HUDEP-2 (cell line): ENCODE data around the gene BEND6.
"Not testable (repeated sequence)": the region's sequence is repeated elsewhere in the genome, so short reads cannot be mapped to it uniquely, and the experiment has no call there.

ENCODE experiments used
- DNase-seq, 76 experiments: peaks; one replicate each; lab custom pipeline; 2025; ENCODE audit not compliant: unreplicated experiment in 76 of 76; lab: John Stamatoyannopoulos, UW

Gene BEND6

DNA sequence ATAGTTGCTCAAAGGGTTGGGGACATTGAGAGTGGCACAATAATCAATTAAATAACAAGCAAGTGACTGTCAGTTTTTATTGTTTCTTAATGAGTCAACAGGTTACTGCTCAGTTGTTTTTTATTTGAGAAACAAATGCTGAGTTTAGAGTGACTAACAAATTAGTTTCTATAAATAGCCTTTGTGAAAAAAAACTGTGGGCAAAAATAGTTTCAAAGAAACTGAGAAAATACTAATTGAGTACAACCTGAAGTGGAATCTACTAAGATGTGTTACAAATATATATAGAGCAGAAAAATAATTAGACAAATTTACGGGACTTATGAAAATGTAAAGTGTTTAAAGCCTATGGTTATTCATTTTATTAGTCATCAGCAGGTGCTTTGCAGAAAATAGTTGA is 22.3 kb downstream of the BEND6 start:
- no peak for DNase-seq

DNA sequence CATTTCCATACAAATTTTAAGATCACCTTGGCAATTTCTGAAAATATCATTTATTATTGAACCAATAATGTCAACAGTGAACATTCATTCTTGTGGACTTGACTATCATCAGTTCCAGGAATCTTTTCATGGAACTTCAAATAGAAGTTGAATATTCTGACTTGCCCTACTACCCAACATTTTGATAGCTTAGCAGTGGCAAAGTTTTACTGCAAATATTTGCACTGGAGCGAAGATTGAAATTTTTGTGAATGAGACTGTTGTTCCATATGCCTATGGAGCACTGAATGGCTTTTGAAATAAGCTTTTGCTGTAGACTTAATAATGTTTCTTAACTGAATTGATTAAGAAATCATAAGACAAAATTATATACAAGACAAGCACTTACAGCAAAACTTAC is 23.6 kb downstream of the BEND6 start:
- no peak for DNase-seq

DNA sequence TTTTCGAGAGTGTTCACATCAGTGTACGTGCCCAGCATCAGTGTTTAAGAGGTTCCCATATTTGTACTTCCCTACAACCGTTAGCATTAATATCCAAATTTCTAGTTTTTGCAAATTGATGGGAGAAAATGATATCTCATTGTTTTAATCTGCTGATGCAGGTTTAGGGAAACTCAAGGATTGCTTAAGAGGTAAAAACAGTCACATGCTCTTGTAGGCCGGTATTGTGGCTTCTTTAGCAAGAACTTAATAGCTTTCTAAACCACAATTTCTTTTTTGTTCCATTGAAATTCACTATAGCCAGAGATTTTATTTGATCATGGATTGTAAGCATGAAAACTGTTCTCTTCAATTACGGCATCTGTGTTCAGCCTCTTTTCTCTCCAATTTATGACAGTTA is 29.5 kb downstream of the BEND6 start:
- DNase-seq, result no peak

DNA sequence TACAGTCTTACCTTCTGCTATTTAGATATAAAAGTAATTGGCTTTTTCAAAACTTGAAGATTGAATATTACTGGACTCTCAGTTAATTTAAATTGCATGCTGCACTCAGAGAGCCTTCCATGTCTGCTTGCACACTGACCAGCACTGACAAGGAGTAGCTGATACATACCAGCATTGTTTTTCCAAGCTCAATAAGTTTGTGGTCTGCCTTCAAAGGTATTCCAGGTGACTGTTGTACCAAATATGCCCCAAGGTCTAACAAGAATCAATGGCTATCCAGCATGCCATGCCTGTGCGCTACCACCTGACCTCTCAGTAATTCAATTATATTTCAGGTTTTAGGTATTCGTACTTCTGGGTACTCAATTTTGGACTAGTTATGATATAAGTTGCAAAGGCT is 30.0 kb downstream of the BEND6 start:
- no peak for DNase-seq

DNA sequence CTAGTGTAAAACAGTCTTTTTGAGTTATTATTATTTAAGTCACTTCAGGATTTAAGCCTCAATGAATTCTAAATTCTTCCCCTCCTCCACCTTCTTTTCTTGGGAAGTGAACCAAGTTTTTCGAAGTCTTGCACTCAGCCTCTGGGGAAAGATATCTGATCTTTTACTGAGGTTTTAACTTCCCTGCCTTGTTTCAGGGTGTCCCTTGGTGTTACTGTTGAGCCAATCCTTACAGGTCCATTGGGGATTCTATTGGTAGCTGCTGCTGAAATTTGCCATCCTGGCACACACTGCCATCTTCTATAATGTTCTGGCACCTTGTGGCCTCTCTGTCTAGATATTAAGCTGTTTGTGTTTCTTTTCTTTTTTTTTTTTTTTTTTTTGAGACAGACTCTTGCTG is 31.7 kb downstream of the BEND6 start:
- no peak for DNase-seq

DNA sequence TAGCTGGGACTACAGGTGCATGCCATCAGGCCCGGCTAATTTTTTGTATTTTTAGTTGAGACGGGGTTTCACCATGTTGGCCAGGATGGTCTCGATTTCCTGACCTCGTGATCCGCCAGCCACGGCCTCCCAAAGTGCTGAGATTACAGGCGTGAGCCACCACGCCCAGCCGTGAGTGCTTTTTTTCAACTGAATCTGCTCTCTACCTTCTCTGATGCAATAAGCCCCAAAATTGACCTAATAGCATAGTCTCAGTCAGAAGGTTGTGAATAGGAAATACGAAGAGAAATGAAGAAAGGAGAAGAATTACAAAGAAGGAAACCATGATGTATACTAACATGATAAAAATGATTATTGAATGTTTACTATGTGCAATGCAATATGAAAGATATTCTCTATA is 33.2 kb downstream of the BEND6 start:
- DNase-seq, result no peak

DNA sequence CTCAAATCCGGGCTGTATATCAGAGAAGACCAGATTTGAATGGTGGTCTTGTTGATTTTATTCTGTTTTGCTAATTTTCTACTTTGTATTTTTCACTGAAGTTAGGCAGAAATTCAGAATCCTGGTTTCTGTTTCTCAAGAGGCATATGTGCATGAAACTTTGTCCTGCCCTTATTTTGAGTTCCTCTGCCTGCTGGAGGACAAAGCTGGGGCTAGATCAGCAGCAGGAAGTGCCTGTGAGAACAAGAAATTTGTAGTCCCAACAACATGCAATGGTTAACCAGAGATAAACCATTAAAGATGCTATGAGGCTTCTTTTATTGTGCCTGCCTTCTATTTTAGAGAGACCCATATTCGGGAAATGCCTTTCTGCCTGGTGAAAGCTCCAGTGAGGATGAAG is 37.1 kb downstream of the BEND6 start:
- no peak for DNase-seq

DNA sequence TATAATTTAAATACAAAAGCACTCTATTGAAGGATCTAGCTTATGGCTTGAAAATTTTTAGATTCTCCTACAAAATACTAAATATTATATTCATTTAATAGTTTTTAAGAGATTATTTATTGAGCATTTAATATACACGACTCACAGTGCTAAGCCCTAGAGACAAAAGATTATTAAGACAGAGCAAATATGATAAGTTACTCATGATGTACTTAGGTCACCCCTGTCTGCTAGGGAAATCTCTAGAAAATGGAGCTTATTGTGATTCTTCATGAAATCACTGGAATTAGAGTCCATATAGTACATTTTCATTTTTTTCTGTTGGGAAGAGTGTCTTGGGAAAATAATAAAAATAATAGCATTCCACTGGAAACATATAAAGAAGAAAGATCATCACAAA is 37.8 kb downstream of the BEND6 start:
- DNase-seq, result no peak

DNA sequence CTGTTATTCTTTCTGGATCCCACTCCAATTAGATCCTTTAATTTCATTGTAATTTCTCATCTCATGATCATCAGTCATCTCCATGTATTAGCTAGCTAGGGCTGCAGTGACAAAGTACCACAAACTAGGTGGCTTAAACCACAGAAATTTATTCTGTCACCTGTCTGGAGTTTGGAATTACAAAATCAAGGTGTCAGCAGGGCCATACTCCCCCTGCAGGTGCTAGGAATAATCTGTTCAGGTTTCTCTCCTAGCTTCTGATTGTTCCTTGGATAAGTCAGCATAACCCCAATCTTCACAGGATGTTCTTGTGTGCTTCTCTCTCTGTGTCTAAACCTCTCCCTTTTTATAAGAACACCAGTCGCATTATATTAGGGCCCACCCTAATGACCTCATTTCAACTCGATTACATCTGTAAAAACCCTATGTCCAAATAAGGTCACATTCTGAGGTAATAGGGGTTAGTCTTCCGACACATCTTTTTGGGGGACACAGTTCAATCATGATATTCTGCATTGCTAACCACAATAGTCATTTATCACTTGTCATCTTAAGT is 40.5 kb downstream of the BEND6 start:
- DNase-seq, result no peak

DNA sequence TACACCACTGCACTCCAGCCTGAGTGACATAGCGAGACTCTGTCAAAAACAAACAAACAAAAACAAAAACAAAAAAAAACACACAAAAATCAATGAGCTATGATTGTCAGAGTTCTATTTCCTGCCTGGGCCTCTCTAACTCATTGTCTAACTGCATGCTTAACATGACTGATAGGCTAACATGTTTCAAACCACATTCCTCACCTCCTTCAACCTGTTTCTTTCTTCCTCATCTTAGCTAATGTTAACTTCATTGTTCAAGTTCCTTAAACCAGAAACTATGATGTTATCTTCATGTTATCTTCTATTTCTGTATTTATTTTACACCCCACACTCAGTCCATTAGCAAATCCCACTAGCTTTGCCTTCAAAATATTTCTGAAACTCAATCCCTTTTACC is 41.5 kb downstream of the BEND6 start:
- no peak for DNase-seq

DNA sequence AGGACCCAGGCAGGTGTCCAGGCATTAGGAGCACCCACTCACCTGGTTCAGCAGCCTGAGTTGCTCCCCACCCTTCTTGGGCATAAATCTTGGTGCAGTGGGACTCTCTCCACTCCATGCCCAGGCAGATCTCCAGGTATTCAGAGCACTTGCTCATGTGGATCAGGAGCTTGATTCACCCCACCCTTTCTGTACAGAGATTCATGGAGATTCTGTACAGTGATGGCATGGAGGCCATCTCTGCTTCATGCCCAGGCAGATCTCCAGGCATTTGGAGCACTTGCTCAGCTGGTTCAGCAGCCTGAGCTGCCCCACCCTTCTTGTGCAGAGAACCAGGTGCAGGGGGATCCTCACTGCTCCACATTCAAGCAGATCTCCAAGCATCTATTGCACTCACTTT is 44.1 kb downstream of the BEND6 start:
- DNase-seq, result no peak

DNA sequence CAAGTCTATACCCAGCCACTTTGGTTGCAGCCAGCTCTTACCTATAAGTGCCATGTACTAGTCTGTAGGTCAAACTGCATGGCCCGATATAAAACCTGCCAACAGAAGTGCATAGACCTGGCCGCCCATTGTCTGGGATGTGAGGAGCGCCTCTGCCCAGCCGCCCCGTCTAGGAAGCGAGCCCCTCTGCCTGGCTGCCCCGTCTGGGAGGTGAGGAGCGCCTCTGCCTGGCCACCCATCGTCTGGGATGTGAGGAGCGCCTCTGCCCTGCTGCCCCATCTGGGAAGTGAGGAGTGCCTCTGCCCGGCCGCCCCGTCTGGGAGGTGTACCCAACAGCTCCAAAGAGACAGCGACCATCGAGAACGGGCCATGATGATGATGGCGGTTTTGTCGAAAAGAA is 44.8 kb downstream of the BEND6 start:
- DNase-seq, result not testable (repeated sequence)

DNA sequence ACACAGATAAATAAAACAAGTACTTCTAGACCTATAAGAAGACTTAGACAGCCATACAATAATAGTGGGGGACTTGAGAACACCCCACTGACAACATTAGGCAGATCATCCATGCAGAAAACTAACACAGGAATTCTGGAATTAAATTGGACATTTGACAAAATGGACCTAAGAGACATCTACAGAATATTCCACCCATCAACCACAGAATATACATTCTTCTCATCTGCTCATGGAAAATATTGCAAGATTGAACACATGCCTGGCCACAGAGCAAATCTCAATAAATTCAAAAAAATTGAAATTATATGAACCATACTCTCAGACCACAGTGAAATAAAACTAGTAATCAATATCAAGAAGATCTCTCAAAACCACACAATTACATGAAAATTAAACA is 47.3 kb downstream of the BEND6 start:
- no peak for DNase-seq

DNA sequence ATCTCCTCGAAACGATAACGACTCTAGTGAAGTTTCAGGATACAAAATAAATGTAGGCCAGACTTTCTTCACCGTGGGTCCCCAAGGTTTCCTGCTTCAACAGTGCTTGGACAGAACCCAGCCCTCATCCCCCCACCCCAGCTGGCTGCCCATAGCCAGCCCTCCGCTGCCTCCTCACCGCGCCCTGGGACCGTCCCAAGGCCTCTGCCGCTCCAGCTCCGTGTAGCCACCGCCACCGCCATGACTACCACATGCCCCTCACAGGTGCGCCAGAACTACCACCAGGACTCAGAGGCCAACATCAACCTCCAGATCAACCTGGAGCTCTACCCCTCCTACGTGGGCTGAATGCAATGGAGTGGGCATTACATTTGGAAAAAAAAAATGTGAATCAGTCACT is 49.4 kb downstream of the BEND6 start:
- no peak for DNase-seq

DNA sequence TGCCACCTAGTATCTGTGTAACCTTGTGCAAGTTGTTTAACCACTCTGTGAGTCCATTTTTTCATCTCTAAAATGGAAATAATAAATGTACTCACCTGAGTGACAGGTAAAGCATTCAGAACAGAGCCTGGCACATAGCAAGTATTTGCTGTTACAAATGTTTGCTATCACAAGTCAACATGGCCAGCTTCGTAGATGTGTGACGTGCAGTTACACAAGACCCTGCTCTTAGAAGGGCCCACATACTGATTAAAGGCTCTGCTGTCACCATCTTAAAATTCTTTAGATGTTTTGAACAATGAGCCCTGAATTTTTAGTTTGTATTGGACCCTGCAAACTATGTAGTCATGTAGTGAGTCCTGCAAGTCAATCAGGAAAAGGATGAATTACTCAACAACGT is 51.2 kb downstream of the BEND6 start:
- DNase-seq, result no peak

DNA sequence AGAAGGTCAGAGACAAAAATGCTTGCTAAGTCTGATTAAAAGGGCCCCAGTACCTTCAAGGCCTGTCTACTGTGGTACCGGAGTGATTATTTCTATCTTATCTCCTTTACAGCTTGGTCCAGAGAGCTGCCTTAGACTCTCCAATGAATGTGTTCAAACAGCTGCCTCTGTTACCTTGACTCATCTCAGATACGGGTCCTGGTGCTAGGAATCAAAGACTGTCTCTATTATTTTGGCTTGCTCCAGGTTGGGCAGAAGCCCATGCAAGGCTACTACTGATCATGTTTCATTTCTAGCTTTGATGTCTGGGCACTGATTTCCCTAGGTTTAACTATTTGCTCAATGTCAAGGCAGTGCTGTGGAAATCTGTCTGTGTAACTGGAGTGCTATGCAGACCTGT is 53.2 kb downstream of the BEND6 start:
- DNase-seq, result not testable (repeated sequence)

DNA sequence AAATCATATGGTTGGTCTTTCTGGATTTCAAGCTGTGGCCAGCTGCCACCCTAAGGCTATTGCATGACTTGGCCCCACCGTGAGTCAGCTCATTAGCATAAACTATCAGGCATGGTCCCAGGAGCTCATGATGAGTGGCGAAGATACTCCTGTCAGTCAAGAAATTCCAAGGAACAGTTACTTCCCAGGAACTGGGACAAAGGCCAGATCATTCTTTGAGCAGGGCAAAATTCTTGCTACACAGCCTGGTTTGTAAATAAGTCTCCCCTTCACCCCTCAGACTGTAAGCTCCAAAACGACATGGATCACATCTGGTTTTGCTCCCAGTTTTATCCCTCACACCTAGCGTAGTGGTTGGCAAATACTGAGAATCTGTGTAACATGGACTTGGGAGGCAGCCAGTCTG is 58.6 kb downstream of the BEND6 start:
- peak in 1 of 76 experiments; percentile 20 for DNase-seq

DNA sequence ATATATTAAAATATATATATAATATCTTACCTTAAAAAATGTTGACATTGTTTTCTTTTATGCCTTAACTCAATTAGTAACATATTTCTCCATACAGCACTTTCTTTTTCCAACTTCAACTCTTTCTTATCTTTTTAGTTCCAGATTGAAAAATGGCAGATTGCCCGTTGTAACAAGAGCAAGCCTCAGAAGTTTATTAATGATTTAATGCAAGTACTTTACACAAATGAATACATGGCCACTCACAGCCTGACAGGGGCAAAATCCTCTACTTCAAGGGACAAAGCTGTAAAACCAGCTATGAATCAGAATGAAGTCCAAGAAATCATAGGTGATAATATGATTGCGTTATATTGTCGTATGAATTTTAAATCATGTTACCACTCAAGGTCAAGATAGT is 62.2 kb downstream of the BEND6 start:
- DNase-seq, result peak in 28 of 76 experiments; percentile 20 to 80 (median 44)

DNA sequence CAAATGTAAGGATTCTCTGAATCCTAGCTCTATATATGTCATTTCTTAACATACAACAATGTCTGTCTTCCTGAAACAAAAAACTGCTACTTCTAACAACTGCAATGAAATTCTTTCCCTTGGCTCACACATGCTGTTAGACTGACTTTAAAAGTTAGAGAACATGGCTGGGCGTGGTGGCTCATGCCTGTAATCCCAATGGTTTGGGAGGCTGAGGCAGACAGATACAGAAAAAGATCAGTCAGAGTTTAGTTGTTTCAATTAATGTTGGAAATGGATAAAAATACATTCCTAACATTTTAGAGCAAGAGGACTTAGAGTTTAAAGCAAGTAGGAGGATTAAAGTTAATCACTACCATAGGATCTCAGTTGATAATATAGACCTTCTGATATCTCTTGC is 62.9 kb downstream of the BEND6 start:
- DNase-seq, result peak in 6 of 76 experiments; percentile 11 to 38 (median 23)

DNA sequence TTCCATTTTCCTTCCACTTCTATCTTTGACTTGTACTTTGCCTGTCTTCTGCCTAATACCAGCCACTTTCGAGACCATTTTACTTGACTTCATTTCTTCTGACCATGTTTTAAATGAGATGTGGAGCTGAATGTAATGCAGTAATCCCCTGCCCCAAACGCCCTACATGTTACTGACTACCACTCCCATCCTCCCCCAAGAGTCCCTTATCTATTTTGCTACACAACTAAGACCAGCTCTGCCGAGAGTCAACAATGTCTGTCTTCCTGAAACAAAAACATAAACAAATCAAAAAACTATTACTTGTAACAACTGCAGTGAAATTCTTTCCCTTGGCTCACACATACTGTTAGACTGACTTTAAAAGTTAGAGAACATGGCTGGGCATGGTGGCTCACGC is 64.5 kb downstream of the BEND6 start:
- peak in 13 of 76 experiments; percentile 11 to 51 (median 24) for DNase-seq

DNA sequence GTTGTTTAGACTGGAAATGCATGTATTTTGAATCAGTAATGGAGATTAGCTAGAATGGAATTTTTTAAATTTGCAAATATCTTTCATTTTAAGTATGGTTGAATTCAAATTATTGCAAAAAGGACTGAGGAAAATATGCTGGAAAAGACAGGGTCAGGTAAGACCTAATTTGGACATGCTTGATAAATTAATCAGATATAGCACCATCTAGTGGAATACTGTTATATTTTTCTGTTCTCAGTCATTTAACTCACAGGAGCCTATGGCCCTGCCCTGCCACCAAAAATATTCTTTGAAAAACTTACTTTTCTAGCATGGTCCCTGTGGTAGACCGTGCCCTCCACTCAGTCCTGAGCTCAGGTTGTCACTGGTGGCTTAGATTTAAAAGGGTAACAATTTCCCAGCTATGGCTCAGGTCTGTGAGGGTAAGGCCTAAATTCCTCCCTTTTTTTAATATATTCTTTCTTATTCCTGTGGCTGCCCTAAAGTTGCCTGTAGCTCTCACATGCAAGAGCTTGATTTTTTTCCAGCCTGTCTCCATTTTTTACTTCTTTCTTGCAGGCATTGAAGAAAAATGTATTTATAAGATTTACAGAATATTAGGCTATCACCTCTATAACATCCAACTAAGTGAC is 66.3 kb downstream of the BEND6 start:
- DNase-seq, result peak in 31 of 76 experiments; percentile 4 to 73 (median 45)

DNA sequence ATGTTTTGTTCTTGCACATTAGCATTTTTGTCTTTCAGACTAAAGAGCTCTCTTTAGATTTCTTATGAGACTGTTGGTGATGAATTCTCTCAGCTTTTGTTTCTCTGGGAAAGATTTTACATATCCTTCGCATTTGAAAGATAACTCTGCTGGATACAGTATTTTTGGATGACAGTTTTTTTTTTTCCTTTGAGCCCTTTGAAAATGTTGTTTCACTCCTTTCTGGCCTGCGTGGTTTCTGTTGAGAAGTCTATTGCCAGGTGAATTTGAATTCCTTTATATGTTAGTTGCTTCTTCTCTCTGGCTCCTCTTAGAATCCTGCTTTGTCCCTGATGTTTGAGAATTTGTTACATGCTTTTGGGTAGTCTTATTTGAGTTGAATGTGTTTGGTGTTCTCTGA is 69.4 kb downstream of the BEND6 start:
- no peak for DNase-seq

DNA sequence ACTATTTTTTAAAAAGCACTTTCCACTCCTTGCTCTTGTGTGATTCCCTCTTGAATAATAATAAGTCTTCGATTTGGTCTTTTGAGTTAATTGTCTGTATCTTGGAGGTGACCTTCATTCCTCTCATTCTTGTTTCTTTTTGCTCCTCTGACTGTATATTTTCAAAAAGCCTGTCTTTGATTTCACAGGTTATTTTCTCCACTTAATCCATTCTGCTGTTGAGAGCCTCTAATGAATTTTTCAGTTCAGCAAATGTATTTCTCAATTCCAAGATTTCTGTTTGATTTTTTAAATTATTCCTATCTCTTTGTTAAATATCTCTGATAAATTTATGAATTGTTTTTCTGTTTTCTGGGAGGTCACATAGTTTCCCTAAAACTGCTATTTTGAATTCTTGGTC is 69.9 kb downstream of the BEND6 start:
- DNase-seq, result no peak
